Renal cortex interstitium (tissue), 15 donors: ENCODE measurements around the gene RNF144A. TPM values are rescaled to one million over a fixed set of nuclear protein-coding genes. Genes with fewer than 3 reads are reported as not detected.

ENCODE experiments used
- DNase-seq, 11 donors: peaks; one replicate each; pipeline ENCODE4 v3.0.0-alpha.2; 2013; ENCODE audit warnings: low read depth in 9 of 11, low spot score in 4 of 11; ENCODE audit errors: extremely low read depth in 1 of 11
- long read RNA-seq, 16 experiments: transcript quantifications; one replicate each; lab custom pipeline, GENCODE V29; 2026
- polyA plus RNA-seq, 3 donors: library from polyadenylated mRNA; unstranded; fragments of 120-200 nt; gene quantifications; one replicate each; pipeline ENCODE4 v1.2.1, GENCODE V29; 2013; ENCODE audit not compliant: insufficient read length in 3 of 3

Gene RNF144A
- polyA plus RNA-seq: 10 to 100 TPM; 56.8 to 59.5 (median 58.9) TPM
- long read RNA-seq, donor 1, full-length matches to known transcripts: 5 of 5 reads
- long read RNA-seq, donor 1, partial matches to known transcripts: 0 of 5 reads
- long read RNA-seq, donor 1, other reads (novel, unspliced or antisense): 0 of 5 reads
- long read RNA-seq, donor 2, full-length matches to known transcripts: 8 of 8 reads
- long read RNA-seq, donor 2, partial matches to known transcripts: 0 of 8 reads
- long read RNA-seq, donor 2, other reads (novel, unspliced or antisense): 0 of 8 reads
- long read RNA-seq, donor 3, full-length matches to known transcripts: 12 of 54 reads
- long read RNA-seq, donor 3, partial matches to known transcripts: 42 of 54 reads
- long read RNA-seq, donor 3, other reads (novel, unspliced or antisense): 0 of 54 reads
- long read RNA-seq, donor 4, full-length matches to known transcripts: 6 of 6 reads
- long read RNA-seq, donor 4, partial matches to known transcripts: 0 of 6 reads
- long read RNA-seq, donor 4, other reads (novel, unspliced or antisense): 0 of 6 reads
- long read RNA-seq, donor 5: 0 reads
- long read RNA-seq, donor 6, full-length matches to known transcripts: 9 of 9 reads
- long read RNA-seq, donor 6, partial matches to known transcripts: 0 of 9 reads
- long read RNA-seq, donor 6, other reads (novel, unspliced or antisense): 0 of 9 reads
- long read RNA-seq, donor 7, full-length matches to known transcripts: 11 of 17 reads
- long read RNA-seq, donor 7, partial matches to known transcripts: 6 of 17 reads
- long read RNA-seq, donor 7, other reads (novel, unspliced or antisense): 0 of 17 reads
- long read RNA-seq, donor 8, full-length matches to known transcripts: 7 of 12 reads
- long read RNA-seq, donor 8, partial matches to known transcripts: 5 of 12 reads
- long read RNA-seq, donor 8, other reads (novel, unspliced or antisense): 0 of 12 reads
- long read RNA-seq, donor 9, full-length matches to known transcripts: 3 of 3 reads
- long read RNA-seq, donor 9, partial matches to known transcripts: 0 of 3 reads
- long read RNA-seq, donor 9, other reads (novel, unspliced or antisense): 0 of 3 reads
- long read RNA-seq, donor 10, full-length matches to known transcripts: 5 of 19 reads
- long read RNA-seq, donor 10, partial matches to known transcripts: 14 of 19 reads
- long read RNA-seq, donor 10, other reads (novel, unspliced or antisense): 0 of 19 reads
- long read RNA-seq, donor 11, full-length matches to known transcripts: 3 of 35 reads
- long read RNA-seq, donor 11, partial matches to known transcripts: 32 of 35 reads
- long read RNA-seq, donor 11, other reads (novel, unspliced or antisense): 0 of 35 reads
- long read RNA-seq, donor 12, full-length matches to known transcripts: 3 of 3 reads
- long read RNA-seq, donor 12, partial matches to known transcripts: 0 of 3 reads
- long read RNA-seq, donor 12, other reads (novel, unspliced or antisense): 0 of 3 reads
- long read RNA-seq, donor 13, full-length matches to known transcripts: 13 of 19 reads
- long read RNA-seq, donor 13, partial matches to known transcripts: 6 of 19 reads
- long read RNA-seq, donor 13, other reads (novel, unspliced or antisense): 0 of 19 reads
- long read RNA-seq, donor 14, full-length matches to known transcripts: 7 of 7 reads
- long read RNA-seq, donor 14, partial matches to known transcripts: 0 of 7 reads
- long read RNA-seq, donor 14, other reads (novel, unspliced or antisense): 0 of 7 reads
- long read RNA-seq, donor 15, full-length matches to known transcripts: 2 of 2 reads
- long read RNA-seq, donor 15, partial matches to known transcripts: 0 of 2 reads
- long read RNA-seq, donor 15, other reads (novel, unspliced or antisense): 0 of 2 reads
- long read RNA-seq, donor 16, full-length matches to known transcripts: 21 of 109 reads
- long read RNA-seq, donor 16, partial matches to known transcripts: 88 of 109 reads
- long read RNA-seq, donor 16, other reads (novel, unspliced or antisense): 0 of 109 reads

DNA sequence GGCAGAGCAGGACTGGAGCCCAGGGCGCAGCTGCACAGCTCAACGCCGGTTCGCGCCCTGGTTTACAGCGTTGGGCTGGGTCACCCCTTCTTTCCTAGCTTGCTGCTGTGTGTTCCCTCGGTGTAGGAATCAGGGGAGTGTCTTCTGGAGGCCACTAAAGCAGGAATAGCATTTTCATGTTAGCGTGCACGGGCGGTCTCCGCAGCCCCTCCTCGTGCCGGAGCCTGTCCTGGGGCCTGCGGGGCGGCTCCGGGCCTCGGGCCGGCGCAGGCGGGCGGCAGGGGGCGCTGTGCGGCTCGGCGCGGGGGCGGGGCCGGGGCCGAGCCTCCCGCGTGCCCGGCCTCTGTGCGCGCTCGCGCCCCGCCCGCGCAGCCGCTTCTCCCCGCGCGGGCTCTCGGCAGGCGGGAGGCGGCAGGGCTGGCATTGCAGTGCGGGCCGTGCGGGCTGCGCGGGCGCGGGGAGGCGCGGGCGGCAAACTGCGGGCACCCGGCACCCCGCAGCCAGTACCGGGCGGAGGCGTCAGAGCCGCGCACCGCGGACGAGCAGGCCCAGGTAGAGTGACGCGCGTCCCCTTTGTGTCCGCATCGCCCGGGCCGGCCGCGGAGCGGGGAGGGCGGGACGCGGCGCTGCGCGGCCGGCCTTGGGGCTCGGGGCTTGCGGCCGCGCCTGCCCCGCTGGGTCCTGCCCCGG lies at the start of gene RNF144A:
RNF144A (plus strand) TSS at position 342 of the 690 bp plus-strand sequence. CDS start 79,515 bp downstream, outside the sequence.
- peak in 5 of 11 donors; percentile 54 to 67 (median 60) for DNase-seq

GRCh38 chr2:6872394-6872793 lies 44.8 kb upstream of the RNF144A start:
- no peak for DNase-seq

- DNase-seq: no peak
Observed at GRCh38 chr2:6874032-6874431, 43.2 kb upstream of the RNF144A start.

- DNase-seq: no peak
Observed at GRCh38 chr2:6876309-6876708, 40.9 kb upstream of the RNF144A start.

- DNase-seq: peak in 1 of 11 donors; percentile 19
Observed at GRCh38 chr2:6877402-6878304, 39.6 kb upstream of the RNF144A start, which contains the start of gene RSAD2. Gene RSAD2 (plus strand): TSS chr2:6877777. CDS start chr2:6877801, 24 bp downstream.

GRCh38 chr2:6878549-6878948 lies 38.7 kb upstream of the RNF144A start:
- no peak for DNase-seq

DNA sequence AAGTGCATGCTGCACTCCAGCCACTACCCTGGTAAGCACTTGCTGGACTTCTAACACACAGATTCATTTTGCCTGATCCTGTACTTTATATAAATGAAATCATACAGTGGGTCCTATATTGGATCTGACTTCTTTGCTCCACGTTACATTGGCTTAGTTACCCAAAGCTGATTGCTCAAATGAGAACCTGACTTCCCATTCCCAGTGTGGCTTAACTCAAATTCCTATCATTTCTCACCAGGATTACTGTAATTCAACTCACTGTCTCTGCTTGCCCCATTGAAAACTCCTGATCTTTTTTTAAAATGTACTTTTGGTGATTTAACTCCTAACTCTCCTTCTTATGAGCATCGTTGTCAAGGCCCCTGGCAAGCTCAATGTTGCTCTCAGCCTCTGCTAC lies 38.2 kb upstream of the RNF144A start:
- no peak for DNase-seq

DNA sequence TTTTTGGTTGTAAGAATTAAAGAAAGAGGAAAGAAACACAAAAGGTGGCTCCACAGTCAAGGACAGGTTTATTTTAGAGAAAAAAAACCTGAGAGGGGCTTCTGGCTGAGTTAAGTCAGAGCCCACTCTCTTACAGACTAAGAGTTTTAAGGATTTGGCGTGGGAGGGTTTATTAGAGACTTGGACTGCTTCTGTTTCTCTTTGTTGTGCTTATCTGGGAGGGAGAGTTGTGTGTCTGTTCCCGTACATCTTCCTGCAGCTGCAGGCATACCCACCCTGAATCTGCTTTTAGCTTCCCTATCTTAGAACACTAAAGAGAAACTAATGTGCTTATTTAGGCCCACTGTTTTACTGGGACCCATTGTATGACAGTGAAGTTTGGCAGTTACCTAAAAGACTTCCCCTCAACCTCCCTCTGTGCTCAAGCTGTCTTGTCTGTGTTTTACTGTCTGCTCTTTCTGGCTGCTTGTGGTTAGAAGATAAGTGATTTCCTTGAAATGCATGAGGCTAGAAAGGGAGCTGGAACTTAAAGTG lies 36.9 kb upstream of the RNF144A start:
- DNase-seq: no peak

- DNase-seq: no peak
Observed at GRCh38 chr2:6881046-6881445, 36.2 kb upstream of the RNF144A start.

DNA sequence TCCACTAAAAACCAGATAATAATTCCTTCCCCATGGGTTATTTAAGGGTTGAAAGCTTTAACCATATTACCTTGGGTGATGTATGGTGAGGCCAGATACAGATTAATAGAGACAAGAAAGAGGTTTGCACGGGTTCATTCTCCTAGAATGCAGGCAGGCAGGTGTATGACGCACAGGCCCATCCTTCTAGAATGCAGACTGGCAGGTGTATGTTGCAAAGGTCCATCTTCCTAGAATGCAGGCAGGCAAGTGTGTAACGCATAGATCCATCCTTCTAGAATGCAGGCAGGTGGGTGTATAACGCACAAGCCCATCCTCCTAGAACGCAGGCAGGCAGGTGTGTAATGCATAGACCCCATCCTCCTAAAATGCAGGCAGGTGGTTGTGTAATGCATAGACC lies 35.7 kb upstream of the RNF144A start:
- DNase-seq: no peak

GRCh38 chr2:6883448-6884122 lies 33.6 kb upstream of the RNF144A start:
- DNase-seq: peak in 1 of 11 donors; percentile 13

DNA sequence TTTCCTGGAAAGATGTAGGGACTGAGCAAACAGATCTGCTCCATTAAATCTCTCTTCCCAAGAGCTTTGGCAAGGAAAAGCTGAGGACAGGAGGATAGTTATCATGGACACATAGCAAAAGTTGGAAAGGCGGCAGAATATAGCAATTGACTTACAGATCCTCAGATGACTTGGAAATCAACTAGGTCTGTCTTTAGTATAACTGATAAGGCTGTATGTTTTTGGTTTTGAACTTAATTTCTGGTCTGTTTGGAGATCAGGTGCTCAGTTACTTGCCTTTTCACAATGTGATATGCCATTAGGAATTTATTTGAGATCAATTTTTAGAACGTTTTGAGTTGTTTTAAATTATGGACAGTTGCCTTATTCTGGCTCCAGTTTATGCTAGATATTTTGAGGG lies 31.7 kb upstream of the RNF144A start:
- no peak for DNase-seq

- DNase-seq: no peak
Observed at GRCh38 chr2:6885968-6886367, 31.2 kb upstream of the RNF144A start.

DNA sequence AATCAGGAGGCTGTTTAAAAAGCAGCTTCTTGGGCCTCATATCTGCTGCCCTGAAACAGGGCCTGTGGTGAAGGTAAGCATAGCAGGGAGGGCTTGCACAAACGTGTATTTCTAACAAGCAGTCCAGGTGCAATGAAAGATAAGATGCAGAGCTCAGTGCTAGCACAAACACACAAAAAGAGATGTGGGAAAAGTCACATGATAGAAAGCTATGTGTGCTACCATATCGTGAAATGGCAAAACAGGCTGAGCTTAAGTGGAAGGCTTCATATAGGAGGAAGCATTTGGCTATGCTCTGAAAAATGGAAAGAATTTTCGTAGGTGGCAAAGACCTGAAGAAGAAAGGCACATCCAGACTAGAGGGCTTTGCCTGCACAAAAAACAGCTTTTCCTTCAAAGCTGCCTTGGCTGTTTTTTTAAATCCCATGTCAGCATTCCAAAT lies 29.4 kb upstream of the RNF144A start:
- DNase-seq: no peak

GRCh38 chr2:6888724-6889123 lies 28.5 kb upstream of the RNF144A start:
- no peak for DNase-seq
